Fibroblast of skin of right quadriceps (primary cell): Measurements from ENCODE around the gene AGAP1.

Source experiments
- DNase-seq: peaks from one replicate; pipeline ENCODE4 v3.0.0-alpha.2; 2013

AGAP1 gene

GRCh38 chr2:235534678-235535422, 41.0 kb downstream of the AGAP1 start:
- no peak for DNase-seq

- DNase-seq = no peak
These were observed 41.7 kb downstream of the AGAP1 start for GRCh38 chr2:235535423-235536130.

GRCh38 chr2:235536711-235537110, 42.9 kb downstream of the AGAP1 start:
- no peak for DNase-seq

- no peak for DNase-seq
These were observed 43.3 kb downstream of the AGAP1 start for GRCh38 chr2:235537186-235537585.

- no peak for DNase-seq
These were observed 43.7 kb downstream of the AGAP1 start for GRCh38 chr2:235537587-235537986.

GRCh38 chr2:235538144-235538639, 44.3 kb downstream of the AGAP1 start:
- DNase-seq = no peak

GRCh38 chr2:235538981-235539380, 45.1 kb downstream of the AGAP1 start:
- DNase-seq = no peak

GRCh38 chr2:235539773-235540172, 45.9 kb downstream of the AGAP1 start:
- DNase-seq = no peak

GRCh38 chr2:235541016-235541415, 47.2 kb downstream of the AGAP1 start:
- DNase-seq = no peak

GRCh38 chr2:235541838-235542549, 48.2 kb downstream of the AGAP1 start:
- DNase-seq = no peak

GRCh38 chr2:235542733-235543127, 48.9 kb downstream of the AGAP1 start:
- no peak for DNase-seq

- peak; percentile 43 for DNase-seq
These were observed 49.4 kb downstream of the AGAP1 start for GRCh38 chr2:235543128-235543750.

- no peak for DNase-seq
These were observed 50.2 kb downstream of the AGAP1 start for GRCh38 chr2:235543851-235544688.

- DNase-seq = no peak
These were observed 50.8 kb downstream of the AGAP1 start for GRCh38 chr2:235544689-235544969.

GRCh38 chr2:235545339-235546150, 51.7 kb downstream of the AGAP1 start:
- no peak for DNase-seq

- DNase-seq = no peak
These were observed 52.2 kb downstream of the AGAP1 start for GRCh38 chr2:235546151-235546435.

GRCh38 chr2:235546436-235546835, 52.6 kb downstream of the AGAP1 start:
- DNase-seq = no peak

GRCh38 chr2:235549735-235550377, 56.0 kb downstream of the AGAP1 start:
- DNase-seq = no peak

- no peak for DNase-seq
These were observed 56.5 kb downstream of the AGAP1 start for GRCh38 chr2:235550378-235550760.

GRCh38 chr2:235550946-235551345, 57.1 kb downstream of the AGAP1 start:
- DNase-seq = no peak

GRCh38 chr2:235551965-235552364, 58.1 kb downstream of the AGAP1 start:
- DNase-seq = peak; percentile 34
